Chondrocyte (in vitro differentiated cells): ENCODE measurements around the gene ABCG4. TPM values are rescaled to one million over a fixed set of nuclear protein-coding genes. Genes with fewer than 3 reads are reported as not detected.

Source experiments
- DNase-seq: peaks from one replicate; pipeline ENCODE4 v3.0.0; 2021; ENCODE audit warnings: mixed read lengths, low spot score
- H3K27ac Mint-ChIP-seq: one replicate; pipeline ENCODE4 v1.8.0; 2021; ENCODE audit warnings: mild to moderate bottlenecking, moderate library complexity, mixed read lengths; ENCODE audit not compliant: unreplicated experiment
- H3K27me3 Mint-ChIP-seq: 2 replicates; pipeline ENCODE4 v1.8.0; 2021; ENCODE audit warnings: low read depth, mixed read lengths
- H3K36me3 Mint-ChIP-seq: 2 replicates; pipeline ENCODE4 v1.8.0; 2021; ENCODE audit warnings: low read depth, mixed read lengths
- H3K4me1 Mint-ChIP-seq: 2 replicates; pipeline ENCODE4 v1.8.0; 2021; ENCODE audit warnings: low read depth, mild to moderate bottlenecking, mixed read lengths
- H3K4me3 Mint-ChIP-seq: one replicate; pipeline ENCODE4 v1.8.0; 2021; ENCODE audit warnings: mild to moderate bottlenecking, moderate library complexity, mixed read lengths; ENCODE audit not compliant: unreplicated experiment
- H3K9me3 Mint-ChIP-seq: 2 replicates; pipeline ENCODE4 v1.8.0; 2021; ENCODE audit warnings: low read depth, mixed read lengths
- total RNA-seq: library from RNA; stranded (reverse); gene quantifications from 3 replicates; pipeline ENCODE4 v1.2.1, GENCODE V29; 2021
- TF ChIP-seq, protein P1 (sequence below): fragments of 200-600 bp; sonication (generic); IDR thresholded peaks from 2 replicates; pipeline ENCODE4 v1.5.0; 2021; ENCODE audit warnings: antibody characterized with exemption, mild to moderate bottlenecking, moderate library complexity

ABCG4 gene
- total RNA-seq, 1 donor from 2014 or later = 2.0 TPM

DNA sequence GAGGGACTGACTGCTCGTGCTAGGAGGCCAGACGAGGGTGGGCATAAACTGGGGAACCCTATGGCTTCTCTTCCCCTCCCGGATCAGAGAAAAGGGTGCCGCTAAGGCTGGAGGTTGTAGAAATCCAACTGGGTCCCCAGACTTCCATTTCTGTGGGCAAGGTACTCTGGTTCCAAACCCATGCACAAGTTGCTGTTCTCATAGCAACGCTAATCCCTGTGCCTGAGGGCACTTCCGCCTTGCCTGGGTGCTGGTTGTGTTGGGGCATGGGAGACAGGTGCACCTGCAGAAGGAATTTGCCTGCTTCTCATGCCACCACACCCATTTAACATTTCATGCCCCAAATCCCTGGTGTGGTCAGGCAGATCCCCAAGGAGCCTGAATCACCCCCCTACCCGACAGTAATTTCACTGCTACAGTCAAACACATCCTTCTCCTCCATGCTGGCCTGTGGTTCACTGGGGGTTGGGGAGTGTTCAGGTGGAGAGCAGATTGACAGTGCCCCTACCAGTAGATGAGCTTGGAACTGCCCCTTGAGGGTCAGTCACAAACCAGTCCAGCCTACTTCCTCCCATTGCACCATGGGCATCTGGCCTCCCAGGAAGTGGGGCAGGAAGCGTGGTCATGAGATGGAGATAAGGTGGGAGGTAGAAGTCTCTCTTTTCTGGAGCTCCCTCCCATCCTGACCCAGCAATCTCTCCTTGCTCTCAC lies 40.6 kb upstream of the ABCG4 start:
- peak; percentile 50 for DNase-seq
- peak overlapping the region; percentile 41 for H3K27ac Mint-ChIP-seq
- no peaks in the 10 kb centered on the region for H3K27me3 Mint-ChIP-seq
- peak overlapping the region; percentile 80 for H3K4me3 Mint-ChIP-seq
- H3K36me3 Mint-ChIP-seq = peaks cover 9% of the 10 kb centered on the region
- H3K4me1 Mint-ChIP-seq = peaks cover 32% of the 10 kb centered on the region
- TF ChIP-seq, protein P1, sequence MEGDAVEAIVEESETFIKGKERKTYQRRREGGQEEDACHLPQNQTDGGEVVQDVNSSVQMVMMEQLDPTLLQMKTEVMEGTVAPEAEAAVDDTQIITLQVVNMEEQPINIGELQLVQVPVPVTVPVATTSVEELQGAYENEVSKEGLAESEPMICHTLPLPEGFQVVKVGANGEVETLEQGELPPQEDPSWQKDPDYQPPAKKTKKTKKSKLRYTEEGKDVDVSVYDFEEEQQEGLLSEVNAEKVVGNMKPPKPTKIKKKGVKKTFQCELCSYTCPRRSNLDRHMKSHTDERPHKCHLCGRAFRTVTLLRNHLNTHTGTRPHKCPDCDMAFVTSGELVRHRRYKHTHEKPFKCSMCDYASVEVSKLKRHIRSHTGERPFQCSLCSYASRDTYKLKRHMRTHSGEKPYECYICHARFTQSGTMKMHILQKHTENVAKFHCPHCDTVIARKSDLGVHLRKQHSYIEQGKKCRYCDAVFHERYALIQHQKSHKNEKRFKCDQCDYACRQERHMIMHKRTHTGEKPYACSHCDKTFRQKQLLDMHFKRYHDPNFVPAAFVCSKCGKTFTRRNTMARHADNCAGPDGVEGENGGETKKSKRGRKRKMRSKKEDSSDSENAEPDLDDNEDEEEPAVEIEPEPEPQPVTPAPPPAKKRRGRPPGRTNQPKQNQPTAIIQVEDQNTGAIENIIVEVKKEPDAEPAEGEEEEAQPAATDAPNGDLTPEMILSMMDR = no peak
- no peaks in the 10 kb centered on the region for H3K9me3 Mint-ChIP-seq

GRCh38 chr11:119108857-119109221 lies 40.0 kb upstream of the ABCG4 start:
- peaks cover 12% of the 10 kb centered on the region for H3K36me3 Mint-ChIP-seq
- TF ChIP-seq, protein P1 = no peak
- H3K9me3 Mint-ChIP-seq = no peaks in the 10 kb centered on the region
- no peak for DNase-seq
- peaks cover 30% of the 10 kb centered on the region for H3K4me1 Mint-ChIP-seq
- H3K27ac Mint-ChIP-seq = peak overlapping the region; percentile 25
- peak overlapping the region; percentile 80 for H3K4me3 Mint-ChIP-seq
- H3K27me3 Mint-ChIP-seq = no peaks in the 10 kb centered on the region

- no peaks in the 10 kb centered on the region for H3K9me3 Mint-ChIP-seq
- no peaks in the 10 kb centered on the region for H3K27me3 Mint-ChIP-seq
- DNase-seq = peak; percentile 50
- H3K27ac Mint-ChIP-seq = no peak overlapping the region
- no peak overlapping the region for H3K4me3 Mint-ChIP-seq
- TF ChIP-seq, protein P1 = no peak
- H3K36me3 Mint-ChIP-seq = peaks cover 12% of the 10 kb centered on the region
- H3K4me1 Mint-ChIP-seq = peaks cover 30% of the 10 kb centered on the region
Observed at GRCh38 chr11:119109843-119110242, 39.0 kb upstream of the ABCG4 start.

GRCh38 chr11:119110439-119110838 lies 38.4 kb upstream of the ABCG4 start:
- TF ChIP-seq, protein P1 = no peak
- peaks cover 15% of the 10 kb centered on the region for H3K36me3 Mint-ChIP-seq
- H3K9me3 Mint-ChIP-seq = no peaks in the 10 kb centered on the region
- no peak overlapping the region for H3K4me3 Mint-ChIP-seq
- no peak for DNase-seq
- no peak overlapping the region for H3K27ac Mint-ChIP-seq
- H3K4me1 Mint-ChIP-seq = peaks cover 30% of the 10 kb centered on the region
- no peaks in the 10 kb centered on the region for H3K27me3 Mint-ChIP-seq

DNA sequence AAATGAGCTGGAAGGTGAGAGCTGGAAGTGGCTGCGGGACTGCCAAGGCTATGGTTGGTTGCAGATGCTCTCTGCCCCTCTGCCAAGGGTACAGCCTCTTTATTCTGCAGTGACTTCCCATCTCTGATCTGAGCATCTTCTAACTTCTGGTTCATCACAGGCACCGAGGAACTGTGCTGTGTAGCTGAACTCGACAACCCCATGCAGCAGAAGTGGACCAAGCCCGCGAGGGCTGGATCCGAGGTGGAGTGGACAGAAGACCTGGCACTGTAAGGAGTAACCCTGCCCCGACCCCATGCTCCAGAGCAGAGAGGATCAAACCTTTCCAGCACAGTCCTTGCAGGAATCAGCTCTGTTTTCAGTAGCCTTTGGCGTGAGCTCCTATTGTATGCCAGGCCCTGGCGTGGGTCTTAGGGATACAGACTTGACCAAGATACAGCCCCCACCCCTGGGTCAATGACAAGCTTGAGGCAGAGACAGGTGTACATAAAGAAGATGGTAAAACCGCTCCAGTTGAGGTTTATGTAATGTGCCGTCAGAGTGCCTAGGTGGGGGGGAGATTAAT lies 37.4 kb upstream of the ABCG4 start:
- H3K4me1 Mint-ChIP-seq = peaks cover 23% of the 10 kb centered on the region
- peaks cover 17% of the 10 kb centered on the region for H3K36me3 Mint-ChIP-seq
- no peak overlapping the region for H3K27ac Mint-ChIP-seq
- no peaks in the 10 kb centered on the region for H3K9me3 Mint-ChIP-seq
- TF ChIP-seq, protein P1 = no peak
- DNase-seq = no peak
- H3K4me3 Mint-ChIP-seq = no peak overlapping the region
- no peaks in the 10 kb centered on the region for H3K27me3 Mint-ChIP-seq
